ENCODE measurements around the gene NCBP1. TPM values are rescaled to one million over a fixed set of nuclear protein-coding genes. Genes with fewer than 3 reads are reported as not detected.
"Not testable (repeated sequence)": the region's sequence is repeated elsewhere in the genome, so short reads cannot be mapped to it uniquely, and the experiment has no call there.

The NCBP1 gene, protein sequence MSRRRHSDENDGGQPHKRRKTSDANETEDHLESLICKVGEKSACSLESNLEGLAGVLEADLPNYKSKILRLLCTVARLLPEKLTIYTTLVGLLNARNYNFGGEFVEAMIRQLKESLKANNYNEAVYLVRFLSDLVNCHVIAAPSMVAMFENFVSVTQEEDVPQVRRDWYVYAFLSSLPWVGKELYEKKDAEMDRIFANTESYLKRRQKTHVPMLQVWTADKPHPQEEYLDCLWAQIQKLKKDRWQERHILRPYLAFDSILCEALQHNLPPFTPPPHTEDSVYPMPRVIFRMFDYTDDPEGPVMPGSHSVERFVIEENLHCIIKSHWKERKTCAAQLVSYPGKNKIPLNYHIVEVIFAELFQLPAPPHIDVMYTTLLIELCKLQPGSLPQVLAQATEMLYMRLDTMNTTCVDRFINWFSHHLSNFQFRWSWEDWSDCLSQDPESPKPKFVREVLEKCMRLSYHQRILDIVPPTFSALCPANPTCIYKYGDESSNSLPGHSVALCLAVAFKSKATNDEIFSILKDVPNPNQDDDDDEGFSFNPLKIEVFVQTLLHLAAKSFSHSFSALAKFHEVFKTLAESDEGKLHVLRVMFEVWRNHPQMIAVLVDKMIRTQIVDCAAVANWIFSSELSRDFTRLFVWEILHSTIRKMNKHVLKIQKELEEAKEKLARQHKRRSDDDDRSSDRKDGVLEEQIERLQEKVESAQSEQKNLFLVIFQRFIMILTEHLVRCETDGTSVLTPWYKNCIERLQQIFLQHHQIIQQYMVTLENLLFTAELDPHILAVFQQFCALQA
- 25.5 and 30.6 TPM in 2 replicates for total RNA-seq

DNA sequence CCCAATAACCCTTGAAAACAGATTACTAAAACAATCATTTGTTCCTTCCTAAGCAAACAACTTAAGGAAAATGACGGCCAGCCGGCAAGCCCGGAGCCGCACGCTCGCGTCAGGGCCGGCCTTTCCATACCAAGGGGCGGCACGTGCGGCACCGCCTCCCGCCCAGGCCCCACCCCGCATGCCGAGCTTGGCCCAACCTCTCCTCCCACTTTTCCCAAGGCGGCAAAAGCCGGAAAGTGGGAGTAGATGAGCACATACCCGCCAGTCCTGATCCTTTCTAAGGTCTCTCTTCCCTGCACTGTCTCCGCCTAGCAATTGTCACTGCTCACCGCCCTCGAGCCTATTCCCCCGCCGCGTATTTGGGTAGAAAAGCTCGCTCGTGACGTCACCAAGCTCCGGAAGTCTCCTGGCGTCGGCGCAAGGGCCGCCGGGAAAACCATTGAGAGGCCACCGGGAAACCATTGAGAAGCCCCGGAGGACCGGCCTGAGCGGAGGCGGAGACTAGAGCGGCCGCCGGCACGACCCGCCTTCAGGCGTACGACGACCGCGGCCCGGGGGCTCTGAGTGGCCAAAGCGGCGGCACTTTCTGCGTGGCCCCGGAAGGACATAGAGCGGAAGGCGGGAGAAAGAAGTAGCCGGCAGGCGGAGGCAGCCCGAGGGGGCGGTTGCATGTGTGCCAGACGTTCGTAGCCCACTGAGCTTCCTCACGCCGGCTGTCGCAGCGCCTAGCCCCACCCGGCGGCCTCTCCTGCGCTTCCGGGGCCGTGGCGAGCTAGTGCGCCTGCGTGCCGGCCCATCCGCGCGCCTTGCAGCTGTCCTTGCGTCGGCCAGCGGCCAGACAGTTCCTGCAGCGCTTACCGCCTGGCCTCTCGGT lies at the start of gene NCBP1, which contains the start of gene TSTD2:
TSS of gene NCBP1 (plus strand) at position 837 of the 874 bp plus-strand sequence. CDS start 61 bp downstream, outside the sequence.
TSS of gene TSTD2 (minus strand) at position 384 of the 874 bp plus-strand sequence. CDS start 5,806 bp downstream, outside the sequence.
- peak within 1 kb of the TSS; percentile 100 for H3K4me3 ChIP-seq (ENCODE audit: low read depth, low read length)
- H3K27me3 ChIP-seq (ENCODE audit: control insufficient read depth, insufficient read depth, low read length): no peaks in the 10 kb centered on the region
- TF ChIP-seq, protein P1, sequence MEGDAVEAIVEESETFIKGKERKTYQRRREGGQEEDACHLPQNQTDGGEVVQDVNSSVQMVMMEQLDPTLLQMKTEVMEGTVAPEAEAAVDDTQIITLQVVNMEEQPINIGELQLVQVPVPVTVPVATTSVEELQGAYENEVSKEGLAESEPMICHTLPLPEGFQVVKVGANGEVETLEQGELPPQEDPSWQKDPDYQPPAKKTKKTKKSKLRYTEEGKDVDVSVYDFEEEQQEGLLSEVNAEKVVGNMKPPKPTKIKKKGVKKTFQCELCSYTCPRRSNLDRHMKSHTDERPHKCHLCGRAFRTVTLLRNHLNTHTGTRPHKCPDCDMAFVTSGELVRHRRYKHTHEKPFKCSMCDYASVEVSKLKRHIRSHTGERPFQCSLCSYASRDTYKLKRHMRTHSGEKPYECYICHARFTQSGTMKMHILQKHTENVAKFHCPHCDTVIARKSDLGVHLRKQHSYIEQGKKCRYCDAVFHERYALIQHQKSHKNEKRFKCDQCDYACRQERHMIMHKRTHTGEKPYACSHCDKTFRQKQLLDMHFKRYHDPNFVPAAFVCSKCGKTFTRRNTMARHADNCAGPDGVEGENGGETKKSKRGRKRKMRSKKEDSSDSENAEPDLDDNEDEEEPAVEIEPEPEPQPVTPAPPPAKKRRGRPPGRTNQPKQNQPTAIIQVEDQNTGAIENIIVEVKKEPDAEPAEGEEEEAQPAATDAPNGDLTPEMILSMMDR (IDR thresholded peaks at IDR 0.05; ENCODE audit: insufficient read depth, low read length, poor library complexity, severe bottlenecking): no peak
- H3K36me3 ChIP-seq (ENCODE audit: control insufficient read depth, insufficient read depth, low read length): no peaks in the 10 kb centered on the region
- peak; percentile 90 for DNase-seq (ENCODE audit: low read depth)

DNA sequence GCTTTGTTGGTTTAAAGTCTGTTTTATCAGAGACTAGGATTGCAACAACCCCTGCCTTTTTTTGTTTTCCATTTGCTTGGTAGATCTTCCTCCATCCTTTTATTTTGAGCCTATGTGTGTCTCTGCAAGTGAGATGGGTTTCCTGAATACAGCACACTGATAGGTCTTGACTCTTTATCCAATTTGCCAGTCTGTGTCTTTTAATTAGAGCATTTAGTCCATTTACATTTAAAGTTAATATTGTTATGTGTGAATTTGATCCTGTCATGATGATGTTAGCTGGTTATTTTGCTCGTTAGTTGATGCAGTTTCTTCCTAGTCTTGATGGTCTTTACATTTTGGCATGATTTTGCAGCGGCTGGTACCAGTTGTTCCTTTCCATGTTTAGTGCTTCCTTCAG lies 48.8 kb upstream of the NCBP1 start:
- not testable (repeated sequence) for H3K27me3 ChIP-seq (ENCODE audit: control insufficient read depth, insufficient read depth, low read length); H3K4me3 ChIP-seq (ENCODE audit: low read depth, low read length); H3K36me3 ChIP-seq (ENCODE audit: control insufficient read depth, insufficient read depth, low read length); DNase-seq (ENCODE audit: low read depth)

DNA sequence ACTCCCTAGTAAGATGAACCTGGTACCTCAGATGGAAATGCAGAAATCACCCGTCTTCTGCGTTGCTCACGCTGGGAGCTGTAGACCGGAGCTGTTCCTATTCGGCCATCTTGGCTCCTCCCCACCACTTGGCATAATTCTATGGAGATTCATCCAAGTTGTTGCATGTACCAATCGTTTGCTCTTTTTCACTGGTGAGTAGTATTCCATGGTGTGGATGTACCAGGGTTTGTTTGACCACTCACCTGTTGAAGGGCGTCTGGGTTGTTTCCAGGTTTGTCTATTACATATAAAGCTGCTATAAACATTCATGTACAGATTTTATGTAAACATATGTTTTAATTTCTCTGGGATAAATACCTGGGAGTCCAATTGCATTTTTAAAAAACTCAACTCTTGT lies 46.7 kb upstream of the NCBP1 start:
- H3K4me3 ChIP-seq (ENCODE audit: low read depth, low read length); H3K27me3 ChIP-seq (ENCODE audit: control insufficient read depth, insufficient read depth, low read length); DNase-seq (ENCODE audit: low read depth); H3K36me3 ChIP-seq (ENCODE audit: control insufficient read depth, insufficient read depth, low read length): not testable (repeated sequence)

DNA sequence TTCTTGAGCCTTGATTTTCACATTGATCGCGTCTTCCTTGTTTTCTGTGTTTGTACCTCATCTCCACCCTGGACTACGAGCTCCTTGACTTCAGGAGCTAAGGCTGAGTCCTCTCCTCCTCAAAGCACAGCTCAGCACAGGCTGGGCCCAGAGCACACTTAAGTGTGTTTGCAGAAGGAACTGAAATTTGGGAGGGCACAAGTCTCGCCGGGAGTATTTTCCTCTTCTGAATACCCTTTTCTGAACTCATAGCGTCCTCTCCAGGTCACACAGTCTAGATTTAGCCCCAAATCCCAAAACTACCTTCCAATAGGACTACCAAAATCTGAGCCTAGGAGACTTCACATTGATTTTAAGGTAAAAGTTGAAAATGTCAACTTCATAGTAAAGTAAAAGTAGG lies 42.1 kb upstream of the NCBP1 start:
- Histone ChIP-seq H3K27me3 (ENCODE audit: control insufficient read depth, insufficient read depth, low read length) (no peaks in the 10 kb centered on the region), H3K4me3 (ENCODE audit: low read depth, low read length) (no peak overlapping the region), H3K36me3 (ENCODE audit: control insufficient read depth, insufficient read depth, low read length) (no peaks in the 10 kb centered on the region)
- DNase-seq (ENCODE audit: low read depth): no peak
- TF ChIP-seq, protein P1 (IDR thresholded peaks at IDR 0.05; ENCODE audit: insufficient read depth, low read length, poor library complexity, severe bottlenecking): no peak

DNA sequence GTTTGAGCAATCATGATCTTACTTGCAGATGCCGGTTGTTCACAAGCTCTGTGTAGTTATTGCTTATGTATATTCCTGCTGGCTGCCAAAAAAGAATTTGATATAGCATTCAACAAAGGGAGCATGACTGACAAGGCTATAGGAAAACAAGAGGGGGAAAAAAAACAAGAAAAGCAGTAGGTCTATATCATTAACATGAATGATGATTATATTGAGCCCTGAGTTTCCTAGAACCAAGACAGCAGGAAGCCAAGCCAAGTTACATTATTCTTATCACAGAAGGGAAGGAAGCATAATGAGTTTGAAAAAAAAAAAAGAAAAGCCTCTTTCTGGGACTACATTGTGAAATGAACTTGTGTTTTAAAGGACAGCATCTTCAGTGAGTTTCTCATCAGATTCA lies 41.5 kb upstream of the NCBP1 start:
- no peak for DNase-seq (ENCODE audit: low read depth)
- TF ChIP-seq, protein P1 (IDR thresholded peaks at IDR 0.05; ENCODE audit: insufficient read depth, low read length, poor library complexity, severe bottlenecking): no peak
- no peaks in the 10 kb centered on the region for H3K36me3 ChIP-seq (ENCODE audit: control insufficient read depth, insufficient read depth, low read length)
- H3K27me3 ChIP-seq (ENCODE audit: control insufficient read depth, insufficient read depth, low read length): no peaks in the 10 kb centered on the region
- H3K4me3 ChIP-seq (ENCODE audit: low read depth, low read length): no peak overlapping the region

DNA sequence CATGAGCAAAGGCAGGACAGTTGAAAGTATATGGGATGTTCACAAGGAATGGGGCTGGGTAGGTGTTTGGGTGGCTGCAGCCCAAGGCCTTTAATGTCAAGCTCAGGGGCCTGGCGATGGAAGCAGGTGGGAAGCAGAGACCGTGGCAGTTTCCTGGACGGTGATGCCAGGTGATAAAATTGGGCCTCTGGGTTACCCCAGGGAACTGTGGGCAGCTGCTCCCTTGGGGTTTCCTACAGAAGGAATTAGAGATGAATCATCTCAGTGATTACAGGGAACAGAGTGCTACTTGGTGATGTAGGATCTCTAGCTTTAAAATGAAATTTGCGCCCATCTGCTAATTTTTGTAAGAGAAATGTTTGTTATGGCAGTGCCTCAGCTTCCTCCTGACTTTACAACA lies 39.7 kb upstream of the NCBP1 start:
- Histone ChIP-seq H3K4me3 (ENCODE audit: low read depth, low read length) (no peak overlapping the region), H3K36me3 (ENCODE audit: control insufficient read depth, insufficient read depth, low read length) (no peaks in the 10 kb centered on the region), H3K27me3 (ENCODE audit: control insufficient read depth, insufficient read depth, low read length) (no peaks in the 10 kb centered on the region)
- TF ChIP-seq, protein P1 (IDR thresholded peaks at IDR 0.05; ENCODE audit: insufficient read depth, low read length, poor library complexity, severe bottlenecking): no peak
- DNase-seq (ENCODE audit: low read depth): no peak
